ENCODE measurements around the gene RNASEH2A. TPM values are rescaled to one million over a fixed set of nuclear protein-coding genes. Genes with fewer than 3 reads are reported as not detected.

Gene RNASEH2A
- polyA plus RNA-seq, 1 donor from 2014 or later, result 28.2 TPM

DNA sequence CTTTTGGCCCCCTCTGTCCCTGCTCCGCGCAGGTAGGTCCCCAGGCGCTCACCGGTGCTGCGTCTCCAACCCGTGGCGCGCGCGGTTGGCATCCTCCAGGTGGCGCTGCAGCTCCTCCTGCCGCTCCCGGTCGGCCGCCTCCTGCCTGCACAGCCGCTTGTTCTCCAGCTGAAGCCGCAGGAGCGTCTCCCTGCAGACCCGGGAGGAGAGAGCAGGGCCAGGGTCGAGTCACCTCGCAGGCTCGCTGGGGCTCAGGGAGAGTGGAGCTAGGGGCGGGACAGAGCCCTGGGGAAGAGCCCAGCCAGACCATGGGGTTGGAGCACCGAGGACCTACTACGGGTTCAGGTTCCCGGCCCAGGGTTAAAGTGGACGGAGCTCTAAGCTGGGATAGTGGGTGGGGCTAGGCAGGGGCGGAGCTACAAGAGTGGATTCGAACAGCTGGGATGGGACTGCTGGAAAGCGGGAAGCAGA, 40.3 kb upstream of the RNASEH2A start:
- Histone ChIP-seq H3K27ac (ENCODE audit: low read length) (no peak overlapping the region), H3K36me3 (ENCODE audit: insufficient read depth, low read length) (no peaks in the 10 kb centered on the region)

GRCh38 chr19:12767150-12767549, 39.2 kb upstream of the RNASEH2A start:
- no peaks in the 10 kb centered on the region for H3K27me3 ChIP-seq (ENCODE audit: insufficient read depth, low read depth, low read length)
- H3F3A ChIP-seq (ENCODE audit: insufficient read depth, low read length, poor library complexity, severe bottlenecking), result no peaks in the 10 kb centered on the region
- TF ChIP-seq POLR2AphosphoS5 (IDR thresholded peaks at IDR 0.05) (no peak), MXI1 (conservative IDR thresholded peaks at IDR 0.05; ENCODE audit: poor library complexity, severe bottlenecking) (no peak), EZH2 (IDR thresholded peaks at IDR 0.05; ENCODE audit: borderline replicate concordance, insufficient read depth, low read length, poor library complexity, severe bottlenecking) (no peak), SMC3 (conservative IDR thresholded peaks at IDR 0.05; ENCODE audit: poor library complexity) (no peak), RAD21 (conservative IDR thresholded peaks at IDR 0.05) (no peak), REST (IDR thresholded peaks at IDR 0.05; ENCODE audit: borderline replicate concordance) (no peak)
- no peaks in the 10 kb centered on the region for H4K20me1 ChIP-seq (ENCODE audit: insufficient read depth)
- H2AFZ ChIP-seq (ENCODE audit: low read depth, low read length), result no peak overlapping the region
- H3K4me3 ChIP-seq (ENCODE audit: low read length), result no peak overlapping the region
- no peaks in the 10 kb centered on the region for H3K79me2 ChIP-seq (replicated peaks; ENCODE audit: insufficient read depth, low read length)
- no peak overlapping the region for H3K4me2 ChIP-seq (ENCODE audit: low read length)
- no peaks in the 10 kb centered on the region for H3K9me3 ChIP-seq (ENCODE audit: low read length)
- no peaks in the 10 kb centered on the region for H3K9me2 ChIP-seq (ENCODE audit: insufficient read depth, low read length)
- H3K36me3 ChIP-seq (ENCODE audit: insufficient read depth, low read length), result no peaks in the 10 kb centered on the region
- H3K9ac ChIP-seq (ENCODE audit: low read length), result no peak overlapping the region
- H3K27ac ChIP-seq (ENCODE audit: low read length), result no peak overlapping the region

More for the DNA sequence above, 40.3 kb upstream of the RNASEH2A start:
- Histone ChIP-seq H3K4me2 (ENCODE audit: low read length) (no peak overlapping the region), H3K9me3 (ENCODE audit: low read length) (no peaks in the 10 kb centered on the region), H3F3A (ENCODE audit: insufficient read depth, low read length, poor library complexity, severe bottlenecking) (no peaks in the 10 kb centered on the region), H3K9ac (ENCODE audit: low read length) (no peak overlapping the region), H3K27me3 (ENCODE audit: insufficient read depth, low read depth, low read length) (no peaks in the 10 kb centered on the region), H3K79me2 (replicated peaks; ENCODE audit: insufficient read depth, low read length) (no peaks in the 10 kb centered on the region), H4K20me1 (ENCODE audit: insufficient read depth) (no peaks in the 10 kb centered on the region), H2AFZ (ENCODE audit: low read depth, low read length) (no peak overlapping the region), H3K4me3 (ENCODE audit: low read length) (no peak overlapping the region), H3K9me2 (ENCODE audit: insufficient read depth, low read length) (no peaks in the 10 kb centered on the region)
- no peak for TF ChIP-seq TAF1 (IDR thresholded peaks at IDR 0.05; ENCODE audit: low read depth)
- TF ChIP-seq POLR2AphosphoS5 (IDR thresholded peaks at IDR 0.05), result no peak
- no peak for TF ChIP-seq MXI1 (conservative IDR thresholded peaks at IDR 0.05; ENCODE audit: poor library complexity, severe bottlenecking)
- no peak for TF ChIP-seq EZH2 (IDR thresholded peaks at IDR 0.05; ENCODE audit: borderline replicate concordance, insufficient read depth, low read length, poor library complexity, severe bottlenecking)
- no peak for TF ChIP-seq RAD21 (conservative IDR thresholded peaks at IDR 0.05)
- no peak for TF ChIP-seq REST (IDR thresholded peaks at IDR 0.05; ENCODE audit: borderline replicate concordance)
- TF ChIP-seq, protein P1, sequence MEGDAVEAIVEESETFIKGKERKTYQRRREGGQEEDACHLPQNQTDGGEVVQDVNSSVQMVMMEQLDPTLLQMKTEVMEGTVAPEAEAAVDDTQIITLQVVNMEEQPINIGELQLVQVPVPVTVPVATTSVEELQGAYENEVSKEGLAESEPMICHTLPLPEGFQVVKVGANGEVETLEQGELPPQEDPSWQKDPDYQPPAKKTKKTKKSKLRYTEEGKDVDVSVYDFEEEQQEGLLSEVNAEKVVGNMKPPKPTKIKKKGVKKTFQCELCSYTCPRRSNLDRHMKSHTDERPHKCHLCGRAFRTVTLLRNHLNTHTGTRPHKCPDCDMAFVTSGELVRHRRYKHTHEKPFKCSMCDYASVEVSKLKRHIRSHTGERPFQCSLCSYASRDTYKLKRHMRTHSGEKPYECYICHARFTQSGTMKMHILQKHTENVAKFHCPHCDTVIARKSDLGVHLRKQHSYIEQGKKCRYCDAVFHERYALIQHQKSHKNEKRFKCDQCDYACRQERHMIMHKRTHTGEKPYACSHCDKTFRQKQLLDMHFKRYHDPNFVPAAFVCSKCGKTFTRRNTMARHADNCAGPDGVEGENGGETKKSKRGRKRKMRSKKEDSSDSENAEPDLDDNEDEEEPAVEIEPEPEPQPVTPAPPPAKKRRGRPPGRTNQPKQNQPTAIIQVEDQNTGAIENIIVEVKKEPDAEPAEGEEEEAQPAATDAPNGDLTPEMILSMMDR (IDR thresholded peaks at IDR 0.05; ENCODE audit: poor library complexity, severe bottlenecking), result no peak
- TF ChIP-seq SMC3 (conservative IDR thresholded peaks at IDR 0.05; ENCODE audit: poor library complexity), result no peak
- no peak for TF ChIP-seq EP300 (conservative IDR thresholded peaks at IDR 0.05; ENCODE audit: poor library complexity, severe bottlenecking)

Measured in neural cell (in vitro differentiated cells).